NCI-H2196 treated with DMSO at 0.1 percent for 48 hours (cell line): Measurements from ENCODE around the gene UTP14A.
A peak's percentile ranks its signal among the peaks of the same experiment; 100 is the strongest.

ENCODE experiments used
- DNase-seq: peaks from one replicate; lab custom pipeline; 2025; ENCODE audit not compliant: unreplicated experiment; lab: John Stamatoyannopoulos, UW

The UTP14A gene

GRCh38 chrX:129940721-129941120, 34.8 kb downstream of the UTP14A start:
- no peak for DNase-seq

- DNase-seq, result no peak
Observed at GRCh38 chrX:129945131-129945530, 39.2 kb downstream of the UTP14A start.

GRCh38 chrX:129953334-129953648, 47.3 kb downstream of the UTP14A start:
- no peak for DNase-seq

- no peak for DNase-seq
Observed at GRCh38 chrX:129953881-129954280, 47.9 kb downstream of the UTP14A start.

- no peak for DNase-seq
Observed at GRCh38 chrX:129954804-129955203, 48.8 kb downstream of the UTP14A start.

- DNase-seq, result no peak
Observed at GRCh38 chrX:129955682-129956081, 49.7 kb downstream of the UTP14A start.

- DNase-seq, result no peak
Observed at GRCh38 chrX:129956145-129956544, 50.2 kb downstream of the UTP14A start.

- no peak for DNase-seq
Observed at GRCh38 chrX:129956765-129957164, 50.8 kb downstream of the UTP14A start.

GRCh38 chrX:129957241-129958082, 51.5 kb downstream of the UTP14A start:
- DNase-seq, result peak; percentile 16

GRCh38 chrX:129958083-129958465, 52.1 kb downstream of the UTP14A start:
- no peak for DNase-seq

- no peak for DNase-seq
Observed at GRCh38 chrX:129958814-129959492, 53.0 kb downstream of the UTP14A start.

- no peak for DNase-seq
Observed at GRCh38 chrX:129959493-129959832, 53.5 kb downstream of the UTP14A start.

- peak; percentile 10 for DNase-seq
Observed at GRCh38 chrX:129961180-129962083, 55.5 kb downstream of the UTP14A start.

GRCh38 chrX:129963729-129964128, 57.8 kb downstream of the UTP14A start:
- DNase-seq, result no peak

- no peak for DNase-seq
Observed at GRCh38 chrX:129965166-129965565, 59.2 kb downstream of the UTP14A start.

GRCh38 chrX:129968968-129969367, 63.0 kb downstream of the UTP14A start:
- DNase-seq, result no peak

GRCh38 chrX:129976441-129976840, 70.5 kb downstream of the UTP14A start:
- DNase-seq, result no peak
